Stimulated activated CD4-positive, alpha-beta T cell treated with anti-CD3 and anti-CD28 coated beads, Interleukin-1b, Interleukin-23, amount 100 ng/mL, for 4 hours (primary cell): ENCODE data around the gene GREB1.

ENCODE experiments used
- DNase-seq, 2 donors: peaks; one replicate each; pipeline ENCODE4 v3.0.0-alpha.2; 2020; ENCODE audit warnings: low read depth in 2 of 2

GREB1 gene

DNA sequence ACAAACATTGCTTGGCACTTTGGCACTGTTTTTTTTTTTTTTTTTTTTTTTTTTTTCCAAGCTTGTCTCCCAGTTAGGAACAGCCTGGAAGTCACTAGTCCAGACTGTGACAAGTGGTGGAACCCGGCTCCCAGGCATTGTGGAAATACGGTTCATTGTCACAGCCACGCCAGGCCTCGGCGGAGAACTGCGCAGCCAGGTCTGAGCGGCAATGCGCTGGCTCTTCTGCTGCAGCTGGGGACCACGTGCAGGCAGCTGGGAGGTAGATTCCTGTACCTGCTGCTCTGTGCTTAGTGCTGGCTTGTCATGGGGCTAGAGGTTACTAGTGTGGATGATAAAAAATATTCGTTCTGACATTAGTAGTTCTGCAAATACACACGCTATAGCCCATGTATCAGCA lies 131.2 kb downstream of the GREB1 start:
- DNase-seq: no peak

DNA sequence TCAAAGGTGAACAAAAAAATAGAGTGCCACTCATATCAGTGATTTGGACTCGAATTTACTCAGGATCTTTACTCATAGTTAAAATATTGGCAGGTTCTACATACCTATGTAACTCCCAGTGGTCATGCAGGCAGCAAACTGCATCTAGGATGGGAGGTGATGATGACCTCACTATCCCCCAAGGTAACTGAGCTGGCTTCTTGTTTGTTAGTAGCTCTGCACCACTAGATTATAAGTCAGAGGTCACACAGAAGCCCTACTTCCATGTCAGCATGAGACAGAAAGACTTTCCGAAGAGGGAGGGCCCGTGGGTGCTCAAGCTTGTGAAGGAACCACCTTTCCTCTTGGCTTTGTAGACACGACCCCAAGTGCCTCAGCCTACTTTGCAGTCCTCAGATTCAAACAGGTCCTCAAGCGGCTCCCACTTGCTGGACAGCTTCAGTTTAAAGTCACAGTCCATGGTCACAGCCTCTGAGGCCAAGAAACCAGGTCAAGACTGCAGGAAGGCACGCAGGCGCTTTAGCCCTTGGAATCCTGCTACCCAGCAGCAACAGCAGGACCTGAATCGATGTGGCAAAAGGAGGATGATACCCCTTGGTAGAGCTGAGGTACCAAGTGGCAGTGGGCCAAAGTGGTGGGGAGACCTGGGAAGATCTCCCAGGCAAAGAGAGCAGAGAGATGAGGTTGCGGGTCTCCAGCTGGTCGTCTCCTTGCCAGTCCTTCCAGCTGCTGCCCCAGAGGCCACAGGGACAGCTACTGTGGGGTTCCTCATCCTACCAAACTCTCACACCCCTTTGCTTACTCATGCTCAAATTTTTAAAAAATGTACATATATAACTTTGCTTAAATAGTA lies 131.9 kb downstream of the GREB1 start:
- no peak for DNase-seq

DNA sequence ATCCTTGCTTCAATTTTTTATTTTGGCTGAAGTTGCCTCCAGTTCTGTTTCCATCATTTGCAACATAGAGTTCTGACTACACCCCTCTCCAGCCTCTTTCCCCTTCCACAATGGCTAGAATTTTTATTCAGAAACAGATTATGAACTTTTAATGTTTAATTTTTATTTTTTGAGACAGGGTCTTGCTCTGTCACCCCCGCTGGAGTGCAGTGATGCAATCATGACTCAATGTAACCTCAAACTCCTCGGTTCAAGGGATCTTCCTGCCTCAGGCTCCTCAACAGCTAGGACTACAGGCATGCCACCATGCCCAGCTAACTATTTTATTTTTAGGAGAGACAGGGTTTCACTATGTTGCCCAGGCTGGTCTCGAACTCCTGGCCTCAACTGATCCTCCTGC lies 133.3 kb downstream of the GREB1 start:
- DNase-seq: no peak

DNA sequence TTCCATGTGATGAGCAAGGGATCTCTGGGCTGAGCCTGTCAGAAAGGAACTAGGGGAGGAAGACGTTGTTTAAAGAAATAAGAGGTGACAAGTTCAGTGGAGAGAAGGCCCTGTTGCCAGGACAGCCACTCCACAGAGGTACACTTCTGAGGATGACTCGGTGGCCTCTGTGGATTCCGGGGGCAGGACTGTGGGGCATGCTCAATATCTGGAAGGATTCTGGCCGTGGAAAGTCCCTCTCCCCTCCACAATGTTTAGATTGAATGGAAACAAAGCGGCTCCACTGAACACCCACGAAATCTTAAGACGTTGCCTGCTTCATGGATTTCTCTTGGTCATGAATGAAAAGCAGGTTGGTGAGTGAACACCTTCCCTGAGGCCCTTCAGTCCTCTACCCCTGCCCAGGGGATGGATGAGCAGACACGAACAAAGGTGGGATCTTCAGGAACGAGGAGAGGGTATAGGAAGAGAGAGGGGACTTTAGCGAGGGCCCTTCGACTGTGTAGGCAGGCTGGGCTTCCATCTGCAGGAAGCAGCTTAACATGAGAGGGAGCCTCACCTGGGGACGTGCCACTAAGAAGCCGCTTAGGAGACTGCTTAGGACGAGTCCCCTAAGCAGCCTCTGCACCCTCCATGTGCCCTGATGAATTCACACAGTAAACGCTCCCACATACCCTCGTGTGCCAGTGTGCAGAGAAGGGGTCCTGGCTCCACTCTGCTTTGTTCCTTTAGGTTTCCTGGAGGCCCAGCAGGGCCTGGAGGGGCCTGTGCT lies 134.2 kb downstream of the GREB1 start:
- no peak for DNase-seq

DNA sequence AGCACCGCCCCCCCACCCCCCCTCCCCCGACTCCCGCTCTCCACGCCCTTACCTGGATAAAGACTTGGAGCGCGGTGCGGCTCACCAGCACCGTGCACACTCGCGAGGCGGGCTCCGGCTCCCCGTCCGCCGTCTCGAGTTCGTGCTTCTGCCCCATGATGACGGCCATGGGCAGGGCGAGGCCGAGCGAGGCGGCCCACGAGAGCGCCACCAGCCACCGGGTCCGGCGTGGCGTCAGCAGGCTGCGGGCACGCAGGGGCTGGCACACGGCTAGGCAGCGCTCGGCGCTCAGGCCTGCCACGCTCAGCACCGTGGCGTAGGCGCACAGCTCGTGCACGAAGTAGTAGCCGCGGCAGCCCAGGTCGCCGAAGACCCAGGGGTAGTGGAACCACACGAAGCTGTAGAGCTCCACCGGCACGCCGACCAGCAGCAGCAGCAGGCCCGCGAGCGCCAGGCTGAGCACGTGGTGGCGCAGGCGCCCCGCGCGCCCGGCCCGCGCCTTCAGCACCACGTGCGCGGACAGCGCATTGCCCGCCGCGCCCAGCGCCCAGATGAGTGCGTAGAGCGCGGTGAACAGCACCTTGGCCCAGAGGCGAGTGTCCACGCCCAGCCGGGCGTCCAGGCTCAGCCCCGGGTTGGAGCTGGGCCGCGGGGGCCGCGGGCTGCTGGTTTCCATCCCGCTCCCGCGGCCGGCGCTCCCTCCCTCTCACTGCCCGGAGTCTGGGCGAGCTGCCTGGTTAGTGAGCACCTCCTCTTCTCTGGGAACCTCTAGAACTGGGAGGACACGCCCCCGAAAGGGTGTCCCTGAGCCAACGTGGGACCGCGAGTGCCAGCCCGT lies 135.8 kb downstream of the GREB1 start, which contains the start of gene NTSR2:
NTSR2 (minus strand) TSS at position 742 of the 838 bp plus-strand sequence; CDS start at position 676, 66 bp downstream.
- DNase-seq: peak in 1 of 2 donors; percentile 22

DNA sequence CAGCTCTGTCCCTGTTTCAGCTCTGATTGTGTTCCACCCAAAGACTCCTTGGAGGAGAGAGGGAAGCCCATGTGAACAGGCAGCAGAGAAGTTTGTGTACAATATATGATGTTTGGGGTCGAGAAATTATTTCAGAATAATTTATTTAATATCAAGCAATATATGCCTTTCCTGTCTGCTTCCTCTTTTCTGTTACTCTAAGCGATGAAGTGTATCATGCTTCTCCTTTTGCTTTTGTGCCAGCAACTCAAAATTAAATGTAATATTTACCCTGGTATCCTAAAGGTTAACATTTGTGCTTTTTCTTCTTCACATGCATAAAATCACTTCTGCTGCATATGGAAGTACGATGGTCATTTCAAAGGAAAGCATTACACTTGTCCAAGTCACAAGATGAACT lies 138.6 kb downstream of the GREB1 start:
- no peak for DNase-seq

DNA sequence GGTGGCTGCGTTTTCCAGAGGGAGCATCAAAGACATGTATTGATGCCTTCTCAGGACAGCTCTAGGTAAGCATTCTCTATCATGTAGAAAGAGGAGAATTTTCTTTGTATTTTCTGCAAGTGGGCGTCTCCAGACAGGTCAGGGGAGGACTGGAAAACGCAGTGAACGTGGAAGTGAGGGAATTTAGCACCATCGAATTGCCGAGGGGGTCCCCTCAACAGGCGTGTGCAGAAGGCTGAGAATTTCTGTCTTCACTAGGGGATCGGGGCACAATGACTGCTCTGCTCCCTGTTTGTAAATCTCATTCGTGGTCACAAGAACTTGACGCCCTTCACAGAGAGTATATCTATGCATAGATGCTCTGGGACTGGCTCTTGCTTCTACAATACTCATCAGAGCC lies 141.1 kb downstream of the GREB1 start:
- DNase-seq: no peak

DNA sequence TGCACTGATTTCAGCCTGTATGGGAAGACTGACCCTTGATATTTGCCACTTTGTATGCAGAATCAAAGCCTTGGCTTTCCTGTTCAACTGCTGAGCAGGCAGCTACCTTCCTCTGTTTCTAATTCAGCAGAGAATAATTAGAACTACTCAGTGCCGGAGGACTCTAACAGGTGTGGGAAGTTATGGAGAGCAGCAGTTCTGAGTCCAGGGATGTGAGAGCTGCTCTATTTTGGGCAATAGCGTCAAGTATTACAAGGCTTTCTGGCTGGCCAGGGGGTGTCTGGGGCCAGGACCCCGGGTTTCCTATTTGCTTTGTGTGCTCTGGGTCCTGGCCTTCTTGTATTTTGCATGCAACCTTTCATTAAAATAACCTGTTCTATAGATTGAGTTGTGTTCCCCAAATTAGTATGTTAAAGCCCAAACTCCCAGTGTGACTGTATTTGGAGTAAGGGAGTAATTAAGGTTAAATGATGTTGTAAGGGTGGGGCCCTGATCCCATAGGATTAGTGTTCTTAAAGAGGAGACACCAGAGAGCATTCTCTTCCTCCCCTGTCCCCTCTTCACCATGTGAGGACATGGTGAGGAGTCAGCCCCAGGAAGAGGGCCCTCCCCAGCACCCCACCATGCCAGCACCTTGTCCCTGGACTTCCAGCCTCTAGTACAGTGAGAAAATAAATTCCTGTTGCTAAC lies 141.7 kb downstream of the GREB1 start:
- DNase-seq: no peak

DNA sequence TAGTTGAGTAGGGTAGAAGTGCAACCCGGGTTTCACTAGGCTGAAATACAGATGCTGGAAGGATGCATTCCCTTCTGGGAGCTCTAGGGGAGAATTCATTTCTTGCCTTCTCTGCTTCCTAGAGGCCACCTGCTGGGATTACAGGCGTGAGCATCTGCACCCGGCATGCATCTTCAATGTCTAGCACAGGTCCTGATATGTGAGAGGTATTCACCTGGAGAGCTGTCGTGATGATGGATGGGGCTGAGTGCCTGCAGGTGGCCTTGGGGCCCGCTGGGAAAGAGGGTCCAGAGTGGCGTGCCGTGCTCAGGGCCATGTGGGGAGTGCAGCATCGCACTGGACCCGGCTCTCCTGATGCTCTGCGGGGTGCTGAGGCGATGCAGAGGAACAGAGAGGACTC lies 142.8 kb downstream of the GREB1 start:
- no peak for DNase-seq

DNA sequence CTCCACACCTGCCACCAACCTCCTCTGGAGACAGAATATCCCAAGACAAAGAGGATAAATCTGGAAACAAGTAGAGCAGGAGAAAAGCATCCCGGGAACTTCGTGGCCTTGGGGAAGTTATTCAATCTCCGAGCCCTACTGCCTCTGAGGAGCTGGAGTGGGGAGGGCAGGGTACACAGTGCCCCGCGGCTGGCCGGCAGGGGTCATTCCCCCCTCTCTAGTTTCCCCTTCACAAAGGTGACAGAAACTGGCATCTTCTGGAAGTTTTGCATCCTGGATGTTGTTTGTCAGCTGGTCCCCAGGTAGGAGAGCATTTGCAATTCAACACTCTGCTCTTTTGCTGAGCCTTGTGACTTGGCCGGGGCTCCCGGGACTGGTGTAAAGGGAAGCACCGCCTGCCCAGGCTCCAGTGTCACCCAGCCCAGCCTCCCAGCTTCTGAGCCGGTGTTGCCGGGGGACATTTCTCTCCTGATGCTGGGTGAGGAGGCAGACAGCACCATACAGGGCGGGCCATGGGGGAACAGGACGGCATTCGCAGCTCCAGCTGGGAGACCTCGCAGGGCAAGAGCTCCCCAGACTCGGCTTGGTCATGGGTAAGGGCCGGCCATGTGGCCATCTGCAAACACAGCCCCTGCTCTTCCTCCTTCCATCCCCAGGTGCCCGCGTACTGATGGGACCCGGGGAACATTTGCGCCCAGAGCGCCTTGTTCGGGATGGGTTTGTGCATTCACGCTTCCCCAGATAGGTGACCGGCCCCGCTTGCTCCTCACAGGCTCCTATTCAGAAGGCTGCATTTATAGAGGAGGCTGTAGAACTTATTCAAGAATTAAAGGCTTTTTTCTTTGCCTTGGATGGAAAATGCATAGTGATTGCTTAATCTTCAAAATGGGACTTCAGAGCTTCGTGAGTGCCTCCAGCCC lies 143.6 kb downstream of the GREB1 start:
- no peak for DNase-seq

DNA sequence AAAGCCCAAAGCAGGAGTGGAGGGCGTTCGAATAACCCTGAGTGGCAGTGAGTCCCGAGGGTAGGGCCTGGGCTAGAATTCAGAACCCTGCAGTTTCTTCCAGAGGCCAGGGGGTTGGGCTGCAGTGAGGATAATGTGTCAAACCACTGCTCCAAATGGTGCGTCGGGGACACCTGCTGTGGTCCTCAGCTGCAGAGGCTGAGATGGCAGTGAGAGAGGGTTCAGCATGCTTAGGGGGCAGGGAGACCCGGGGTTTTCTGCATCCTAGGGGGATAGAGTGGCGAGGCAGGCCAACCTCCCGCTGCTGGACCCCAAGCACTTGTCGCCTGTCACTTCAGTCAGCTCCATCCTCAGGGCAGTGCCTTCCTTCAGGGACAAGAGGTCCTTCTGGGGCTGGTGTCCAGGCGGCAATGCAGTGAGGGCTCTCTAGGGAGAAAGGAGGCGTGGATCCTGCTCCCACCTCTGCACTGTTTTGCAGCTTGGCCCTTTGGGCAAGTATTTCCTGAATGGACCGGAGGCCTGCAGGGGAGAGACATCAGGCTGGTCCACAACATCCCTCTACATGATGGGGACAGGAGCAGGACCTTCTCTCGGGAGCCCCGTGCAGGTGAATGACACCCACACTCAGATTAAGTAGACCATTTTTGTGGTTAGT lies 144.6 kb downstream of the GREB1 start:
- no peak for DNase-seq

DNA sequence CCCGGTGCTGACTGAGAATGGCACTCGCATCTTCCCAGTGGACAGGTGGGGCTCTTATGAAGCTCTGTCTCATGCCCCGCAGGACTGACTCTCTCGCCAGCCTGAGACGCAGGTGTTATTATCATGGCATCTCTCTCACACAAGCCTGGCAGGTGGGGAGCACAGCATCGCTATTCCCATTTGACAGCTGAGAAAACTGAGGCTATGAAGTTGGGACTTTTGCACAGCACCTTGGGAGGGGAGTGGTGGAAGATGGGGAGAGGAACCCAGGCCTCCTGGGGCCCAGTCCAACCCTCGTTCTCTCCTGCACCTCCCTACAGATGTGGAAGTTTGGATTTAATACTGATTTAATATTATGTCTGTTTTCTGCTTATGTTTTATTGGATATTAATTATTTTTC lies 145.2 kb downstream of the GREB1 start:
- no peak for DNase-seq

DNA sequence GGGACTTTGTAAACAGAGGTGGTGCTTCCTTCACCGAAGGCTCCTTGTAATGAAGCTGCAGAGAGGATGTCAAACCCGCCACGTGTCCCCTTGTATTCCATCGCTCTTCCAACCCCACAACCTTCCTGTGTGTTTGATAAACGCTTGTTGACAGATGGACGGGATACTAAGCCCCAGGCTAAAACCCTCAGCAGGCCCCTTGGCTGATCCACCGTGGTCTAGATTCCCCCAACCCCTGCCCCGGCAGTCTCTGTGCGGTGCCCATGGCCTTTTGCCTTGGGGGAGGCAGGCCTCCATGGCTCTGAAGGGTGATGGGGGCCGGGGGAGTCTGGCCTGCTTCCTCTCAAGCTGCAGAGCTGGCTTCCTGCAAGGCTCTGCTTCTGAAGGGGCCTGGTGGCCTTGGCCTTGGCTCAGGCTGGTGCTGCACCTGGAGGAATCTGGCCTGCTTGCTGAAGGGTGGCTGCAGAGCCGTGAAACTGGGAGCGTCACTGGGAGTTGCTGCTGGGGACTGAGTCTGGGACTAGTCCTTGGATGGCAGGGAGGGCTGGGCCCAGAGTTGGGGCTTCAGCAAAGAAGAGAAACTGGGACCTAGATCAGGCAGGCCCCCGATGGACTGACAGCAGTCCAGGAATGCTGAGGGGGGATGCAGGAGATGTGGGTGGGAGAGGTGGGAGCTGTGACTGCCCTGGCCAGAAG lies 145.8 kb downstream of the GREB1 start:
- no peak for DNase-seq

DNA sequence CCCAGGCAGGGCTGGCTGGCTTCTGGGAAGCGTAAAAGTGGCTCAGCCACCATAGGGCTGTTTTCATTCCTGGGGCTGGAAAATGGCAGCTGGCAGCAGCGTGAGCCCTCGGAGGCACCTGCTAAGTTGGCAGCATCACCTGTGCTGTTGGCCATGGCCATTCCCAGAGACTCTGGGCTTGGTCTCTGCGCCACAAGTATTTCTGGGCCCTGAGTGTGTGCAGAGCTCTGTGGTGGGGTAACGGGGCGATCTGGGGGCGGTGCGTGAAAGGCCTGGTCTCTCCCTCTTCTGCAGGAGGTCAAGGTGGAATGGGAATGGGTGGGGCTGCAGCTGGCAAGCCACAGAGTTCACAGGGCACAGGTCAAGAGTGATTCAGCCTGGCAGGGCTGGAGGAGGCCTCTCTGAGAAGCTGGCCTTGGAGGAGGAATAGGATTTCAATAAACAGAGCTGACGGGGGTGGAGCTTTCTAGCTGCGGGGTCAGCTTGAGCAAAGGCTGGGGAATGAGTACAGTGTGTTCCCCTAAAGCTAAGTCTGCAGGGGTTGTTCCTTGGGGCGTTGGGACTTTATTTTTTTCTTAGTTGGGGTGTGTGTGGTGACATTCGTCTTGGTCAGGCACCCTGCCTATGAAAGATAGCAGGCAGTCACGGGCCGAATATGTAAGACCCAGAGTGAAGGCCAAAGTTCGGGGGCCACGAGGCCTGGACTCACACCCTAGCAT lies 146.5 kb downstream of the GREB1 start:
- DNase-seq: no peak

DNA sequence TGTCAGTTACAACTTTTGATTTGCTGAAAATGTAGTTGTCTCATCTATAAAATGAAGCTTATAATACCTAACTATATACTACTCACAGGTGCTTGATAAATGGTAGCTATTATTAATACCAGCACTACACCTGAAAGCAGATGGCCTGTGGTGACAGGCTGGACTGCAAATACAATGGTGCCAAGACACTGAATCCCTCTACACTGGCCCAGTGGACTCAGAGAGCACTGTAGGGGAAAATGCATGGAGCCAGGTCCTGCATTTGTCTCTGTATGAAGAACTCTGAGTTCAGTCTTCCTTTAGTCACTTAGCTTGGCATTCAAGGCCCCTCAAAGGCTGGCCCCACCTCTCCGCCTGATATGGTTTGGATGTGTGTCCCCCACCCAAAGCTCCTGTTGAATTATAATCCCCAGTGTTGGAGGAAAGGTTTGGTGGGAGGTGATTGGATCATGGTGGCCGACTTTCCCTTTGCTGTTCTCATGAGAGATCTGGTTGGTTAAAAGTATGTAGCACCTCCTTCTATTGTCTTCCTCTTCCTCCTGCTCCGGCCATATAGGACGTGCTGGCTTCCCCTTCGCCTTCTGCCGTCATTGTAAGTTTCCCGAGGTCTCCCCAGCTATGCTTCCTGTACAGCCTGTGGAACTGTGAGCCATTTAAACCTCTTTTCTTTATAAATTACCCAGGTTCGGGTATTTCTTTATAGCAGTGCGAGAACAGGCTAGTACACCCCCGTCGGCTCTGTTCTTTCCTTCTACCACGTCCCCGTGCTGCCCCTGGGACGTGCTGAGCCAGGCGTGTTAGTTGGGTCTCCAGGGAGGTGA lies 147.3 kb downstream of the GREB1 start:
- DNase-seq: no peak

DNA sequence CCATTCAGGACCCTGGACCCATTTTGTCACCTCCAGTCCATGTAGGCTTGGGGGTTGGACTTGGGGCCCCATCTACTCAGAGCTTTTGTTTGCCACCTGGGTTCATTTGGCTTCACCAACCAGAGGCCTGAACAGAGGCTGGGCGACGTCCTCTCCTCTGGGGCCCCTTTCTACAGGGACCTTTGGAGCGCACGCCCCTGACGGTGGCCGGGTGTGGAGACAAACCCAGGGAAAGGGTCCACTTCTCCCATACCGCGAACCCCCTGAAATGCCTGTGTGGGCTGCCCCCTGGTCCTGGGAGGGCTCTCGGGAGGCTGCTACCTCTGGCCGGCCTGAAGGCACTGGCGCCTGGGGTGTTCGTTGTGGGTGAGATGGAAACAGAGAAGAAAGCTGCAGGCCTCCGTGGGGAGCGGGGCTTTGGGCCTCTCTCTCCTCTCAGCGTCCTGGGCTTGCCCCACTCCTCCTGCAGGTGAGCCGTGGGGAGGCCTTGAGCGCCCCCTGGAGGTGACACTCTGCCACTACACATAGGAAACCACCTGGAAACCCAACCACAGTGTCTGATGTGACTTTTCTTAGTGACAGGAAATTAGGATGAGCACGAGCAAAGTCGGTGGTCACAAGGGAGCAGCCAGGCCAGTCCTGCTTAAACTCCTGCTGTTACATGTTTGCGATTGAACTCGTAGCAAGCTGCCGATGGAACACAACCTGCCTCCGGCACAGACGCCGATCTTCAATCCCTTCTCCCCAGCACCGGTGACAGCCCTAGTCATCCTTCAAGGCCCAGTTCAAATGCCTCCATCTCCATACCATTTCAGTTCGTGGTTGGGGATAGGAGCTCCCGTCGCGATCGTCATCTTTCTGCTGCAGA lies 148.1 kb downstream of the GREB1 start:
- DNase-seq: peak; percentile 39 to 49

DNA sequence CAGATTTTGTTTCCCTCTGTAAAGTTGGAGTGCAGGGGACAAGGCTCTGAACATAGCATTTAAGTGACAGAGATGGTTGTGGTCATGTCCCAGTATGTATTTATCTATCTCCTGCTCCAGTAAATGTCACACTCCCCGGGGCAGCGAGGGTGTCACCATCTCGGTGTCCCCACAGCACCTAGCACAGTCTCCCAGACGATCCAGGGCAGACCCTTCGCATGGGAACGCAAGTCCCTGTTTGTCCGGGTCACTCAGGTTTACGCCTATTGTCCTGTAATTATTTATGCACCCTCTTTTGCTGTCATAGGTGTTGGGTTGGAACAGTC lies 148.7 kb downstream of the GREB1 start:
- no peak for DNase-seq
